Measurements from ENCODE around the gene POP5. TPM values are rescaled to one million over a fixed set of nuclear protein-coding genes. Genes with fewer than 3 reads are reported as not detected.

The POP5 gene
- total RNA-seq, 1 experiment from 2014 or later = 64.0 TPM

- Histone ChIP-seq H4K8ac (replicated peaks; ENCODE audit: insufficient read length, low read depth, low read length) (no peak overlapping the region), H3K79me2 (ENCODE audit: insufficient read depth, low read length) (no peaks in the 10 kb centered on the region), H3K9me3 (ENCODE audit: control insufficient read depth, low read depth, low read length) (no peaks in the 10 kb centered on the region), H3K18ac (ENCODE audit: insufficient read length, low read depth, low read length) (no peak overlapping the region), H3K56ac (ENCODE audit: insufficient read length, low read depth, low read length) (no peak overlapping the region), H3T11ph (ENCODE audit: low read length) (no peak overlapping the region), H3K4me2 (ENCODE audit: insufficient read depth, insufficient read length, low read length) (no peak overlapping the region), H2AK5ac (ENCODE audit: insufficient read length, low read length) (no peak overlapping the region), H4K20me1 (ENCODE audit: control insufficient read depth, insufficient read depth, insufficient read length) (no peaks in the 10 kb centered on the region), H2BK5ac (ENCODE audit: insufficient read length, low read length) (no peak overlapping the region), H3K79me1 (ENCODE audit: insufficient read depth, low read depth, low read length, poor library complexity, severe bottlenecking) (no peaks in the 10 kb centered on the region), H2BK20ac (ENCODE audit: low read depth, low read length, poor library complexity, severe bottlenecking) (no peak overlapping the region), H3K27ac (ENCODE audit: insufficient read length, low read depth, low read length) (no peak overlapping the region), H3K4ac (ENCODE audit: low read depth, low read length) (no peak overlapping the region), H2BK15ac (ENCODE audit: low read depth, low read length) (no peak overlapping the region), H2BK12ac (ENCODE audit: insufficient read length, low read depth, low read length) (no peak overlapping the region), H3K23me2 (ENCODE audit: insufficient read length, low read depth, low read length, poor library complexity, severe bottlenecking) (no peaks in the 10 kb centered on the region), H2BK120ac (ENCODE audit: low read depth, low read length, poor library complexity, severe bottlenecking) (no peak overlapping the region), H4K5ac (ENCODE audit: insufficient read length, low read depth, low read length) (no peak overlapping the region), H3K9ac (ENCODE audit: extremely low read depth, insufficient read length, low read length) (no peak overlapping the region), H3K27me3 (ENCODE audit: insufficient read depth, low read length) (no peaks in the 10 kb centered on the region), H2AFZ (ENCODE audit: low read length) (no peak overlapping the region), H3K4me1 (ENCODE audit: insufficient read depth, low read length) (no peaks in the 10 kb centered on the region), H4K91ac (ENCODE audit: insufficient read length, low read depth, low read length) (no peak overlapping the region), H3K14ac (ENCODE audit: insufficient read depth, low read length) (no peak overlapping the region), H3K23ac (ENCODE audit: insufficient read length, low read depth, low read length) (no peak overlapping the region)
- Mint-ChIP-seq H3K36me3 (ENCODE audit: insufficient read depth in 1 of 3, low read depth in 3 of 3) (no peaks in the 10 kb centered on the region), H3K4me3 (no peak overlapping the region), H3K27me3 (ENCODE audit: low read depth) (no peaks in the 10 kb centered on the region; the same call in 1 of the 2 replicates), H3K27ac (no peak overlapping the region; a peak in 1 of 7 replicates), H3K4me1 (peaks cover 6 to 7% of the 10 kb centered on the region in 2 experiments), H3K9me3 (no peaks in the 10 kb centered on the region; a peak in 1 of 5 replicates)
- peak; percentile 79 for DNase-seq
- TF ChIP-seq, protein P1, sequence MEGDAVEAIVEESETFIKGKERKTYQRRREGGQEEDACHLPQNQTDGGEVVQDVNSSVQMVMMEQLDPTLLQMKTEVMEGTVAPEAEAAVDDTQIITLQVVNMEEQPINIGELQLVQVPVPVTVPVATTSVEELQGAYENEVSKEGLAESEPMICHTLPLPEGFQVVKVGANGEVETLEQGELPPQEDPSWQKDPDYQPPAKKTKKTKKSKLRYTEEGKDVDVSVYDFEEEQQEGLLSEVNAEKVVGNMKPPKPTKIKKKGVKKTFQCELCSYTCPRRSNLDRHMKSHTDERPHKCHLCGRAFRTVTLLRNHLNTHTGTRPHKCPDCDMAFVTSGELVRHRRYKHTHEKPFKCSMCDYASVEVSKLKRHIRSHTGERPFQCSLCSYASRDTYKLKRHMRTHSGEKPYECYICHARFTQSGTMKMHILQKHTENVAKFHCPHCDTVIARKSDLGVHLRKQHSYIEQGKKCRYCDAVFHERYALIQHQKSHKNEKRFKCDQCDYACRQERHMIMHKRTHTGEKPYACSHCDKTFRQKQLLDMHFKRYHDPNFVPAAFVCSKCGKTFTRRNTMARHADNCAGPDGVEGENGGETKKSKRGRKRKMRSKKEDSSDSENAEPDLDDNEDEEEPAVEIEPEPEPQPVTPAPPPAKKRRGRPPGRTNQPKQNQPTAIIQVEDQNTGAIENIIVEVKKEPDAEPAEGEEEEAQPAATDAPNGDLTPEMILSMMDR (conservative IDR thresholded peaks at IDR 0.05) = peak; percentile 62
- no CpG with 5 or more reads among the region's 26 CpGs for WGBS (ENCODE audit: extremely low coverage, insufficient read length, low lambda C conversion rate)
Measured at GRCh38 chr12:120625557-120626419, 44.6 kb upstream of the POP5 start.

All from H9 (cell line).